GM12891 (cell line): Measurements from ENCODE around the gene PCDHGA3.

ENCODE experiments used
- PAX5 ChIP-seq: IDR thresholded peaks from 2 replicates; pipeline ENCODE4 v1.6.1; 2011; ENCODE audit warnings: low read length, moderate library complexity, mild to moderate bottlenecking; ENCODE audit not compliant: insufficient read depth, severe bottlenecking
- POLR2A ChIP-seq: IDR thresholded peaks from 2 replicates; pipeline ENCODE4 v1.6.1; 2011; ENCODE audit warnings: low read depth, low read length, control low read depth
- POLR2AphosphoS5 ChIP-seq: IDR thresholded peaks from 2 replicates; pipeline ENCODE4 v1.6.1; 2011; ENCODE audit warnings: low read depth, low read length, control low read depth
- POU2F2 ChIP-seq: IDR thresholded peaks from 2 replicates; pipeline ENCODE4 v1.6.1; 2011; ENCODE audit warnings: low read depth, mild to moderate bottlenecking, control low read depth, low read length, moderate library complexity
- TAF1 ChIP-seq: IDR thresholded peaks from 2 replicates; pipeline ENCODE4 v1.6.1; 2011; ENCODE audit warnings: low read depth, low read length, control low read depth

DNA sequence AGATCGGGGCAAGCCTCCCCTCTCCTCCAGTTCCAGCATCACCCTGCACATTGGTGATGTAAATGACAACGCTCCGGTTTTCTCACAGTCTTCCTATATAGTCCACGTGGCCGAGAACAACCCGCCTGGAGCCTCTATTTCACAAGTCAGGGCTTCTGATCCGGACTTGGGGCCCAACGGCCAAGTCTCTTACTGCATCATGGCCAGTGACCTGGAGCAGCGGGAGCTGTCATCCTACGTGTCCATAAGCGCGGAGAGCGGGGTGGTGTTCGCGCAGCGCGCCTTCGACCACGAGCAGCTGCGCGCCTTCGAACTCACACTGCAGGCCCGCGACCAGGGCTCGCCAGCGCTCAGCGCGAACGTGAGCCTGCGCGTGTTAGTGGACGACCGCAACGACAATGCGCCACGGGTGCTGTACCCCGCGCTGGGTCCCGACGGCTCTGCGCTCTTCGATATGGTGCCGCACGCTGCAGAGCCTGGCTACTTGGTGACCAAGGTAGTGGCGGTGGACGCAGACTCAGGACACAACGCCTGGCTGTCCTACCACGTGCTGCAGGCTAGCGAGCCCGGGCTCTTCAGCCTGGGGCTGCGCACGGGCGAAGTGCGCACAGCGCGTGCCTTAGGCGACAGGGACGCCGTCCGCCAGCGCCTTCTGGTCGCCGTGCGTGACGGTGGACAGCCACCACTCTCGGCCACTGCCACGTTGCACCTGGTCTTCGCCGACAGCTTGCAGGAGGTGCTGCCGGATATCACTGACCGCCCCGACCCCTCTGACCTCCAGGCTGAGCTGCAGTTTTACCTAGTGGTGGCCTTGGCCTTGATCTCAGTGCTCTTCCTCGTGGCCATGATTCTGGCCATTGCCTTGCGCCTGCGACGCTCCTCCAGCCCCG lies 45.8 kb downstream of the PCDHGA3 start:
- TF ChIP-seq POLR2A (no peak), POU2F2 (no peak), PAX5 (no peak), TAF1 (no peak), POLR2AphosphoS5 (no peak)
